WTC11 (cell line): ENCODE results near the gene MEGF11.

Experiments used
- CBFB ChIP-seq: sonication (generic); formaldehyde crosslinking; IDR thresholded peaks from 2 replicates; pipeline ENCODE4 v1.8.1; 2022; ENCODE audit warnings: mild to moderate bottlenecking, low read depth, missing genetic modification reagents
- CTCF ChIP-seq: fragments of 200-600 bp; IDR thresholded peaks from 2 replicates; pipeline ENCODE4 v1.8.0; 2022; ENCODE audit warnings: antibody characterized with exemption
- GTF2I ChIP-seq: fragments of 250-450 bp; sonication (Bioruptor Pico); conservative IDR thresholded peaks from 2 replicates; pipeline ENCODE4 v1.4.0; 2021; ENCODE audit warnings: mild to moderate bottlenecking
- NFYB ChIP-seq: sonication (generic); formaldehyde crosslinking; conservative IDR thresholded peaks from 2 replicates; pipeline ENCODE4 v1.8.0; 2022; ENCODE audit warnings: low read depth, missing genetic modification reagents
- TEAD4 ChIP-seq: sonication (generic); formaldehyde crosslinking; IDR thresholded peaks from 2 replicates; pipeline ENCODE4 v1.8.0; 2022; ENCODE audit warnings: mild to moderate bottlenecking, missing genetic modification reagents
- USF2 ChIP-seq: sonication (generic); formaldehyde crosslinking; IDR thresholded peaks from 2 replicates; pipeline ENCODE4 v1.8.1; 2023; ENCODE audit warnings: mild to moderate bottlenecking, missing genetic modification reagents, moderate library complexity

- TF ChIP-seq CTCF, result no peak
- no peak for TF ChIP-seq USF2
- TF ChIP-seq TEAD4 (CRISPR knock-in tag), result no peak
- no peak for TF ChIP-seq GTF2I (CRISPR knock-in tag)
- no peak for TF ChIP-seq CBFB (CRISPR knock-in tag)
- TF ChIP-seq NFYB (CRISPR knock-in tag), result no peak
Observed at GRCh38 chr15:65926459-65926858, 327.1 kb downstream of the MEGF11 start.
